Gastrocnemius medialis (tissue), 4 donors: ENCODE measurements around the gene CDK5R1.

Experiments used
- CTCF ChIP-seq, 5 experiments: fragments of 450-650 bp in 3 of 5; fragments of 200-600 bp in 2 of 5; sonication (generic) in 2 of 5; IDR thresholded peaks in 4 of 5; conservative IDR thresholded peaks in 1 of 5; 1 replicate in 4 of 5; 2 replicates in 1 of 5; pipeline ENCODE4 v1.5.1; 2016 to 2019; ENCODE audit warnings: antibody characterized with exemption in 5 of 5, mild to moderate bottlenecking in 3 of 5, moderate library complexity in 3 of 5
- POLR2A ChIP-seq, 2 donors: fragments of 450-650 bp; IDR thresholded peaks; one replicate each; pipeline ENCODE4 v1.6.1; 2017; ENCODE audit warnings: antibody characterized with exemption in 2 of 2, mild to moderate bottlenecking in 2 of 2, moderate library complexity in 2 of 2

- no peak for TF ChIP-seq CTCF (IDR thresholded peaks at IDR 0.05 in 4 of 5, conservative IDR thresholded peaks at IDR 0.05 in 1 of 5)
- no peak for TF ChIP-seq POLR2A (IDR thresholded peaks at IDR 0.05)
Measured at GRCh38 chr17:32493976-32494513, 7.3 kb downstream of the CDK5R1 start.
